ENCODE data around the gene IHH. TPM values are rescaled to one million over a fixed set of nuclear protein-coding genes. Genes with fewer than 3 reads are reported as not detected.

IHH gene
- total RNA-seq, 1 donor from 2014 or later = 10.8 TPM

- DNase-seq (ENCODE audit: extremely low spot score, unreplicated experiment) = no peak
- no peak for TF ChIP-seq CTCF (conservative IDR thresholded peaks at IDR 0.05)
- Mint-ChIP-seq H3K9me3 (no peaks in the 10 kb centered on the region), H3K27me3 (no peaks in the 10 kb centered on the region), H3K27ac (no peak overlapping the region), H3K36me3 (peaks cover 7% of the 10 kb centered on the region), H3K4me1 (ENCODE audit: unreplicated experiment) (no peaks in the 10 kb centered on the region), H3K4me3 (no peak overlapping the region)
These were observed 15.5 kb upstream of the IHH start for GRCh38 chr2:219076253-219076652.

DNA sequence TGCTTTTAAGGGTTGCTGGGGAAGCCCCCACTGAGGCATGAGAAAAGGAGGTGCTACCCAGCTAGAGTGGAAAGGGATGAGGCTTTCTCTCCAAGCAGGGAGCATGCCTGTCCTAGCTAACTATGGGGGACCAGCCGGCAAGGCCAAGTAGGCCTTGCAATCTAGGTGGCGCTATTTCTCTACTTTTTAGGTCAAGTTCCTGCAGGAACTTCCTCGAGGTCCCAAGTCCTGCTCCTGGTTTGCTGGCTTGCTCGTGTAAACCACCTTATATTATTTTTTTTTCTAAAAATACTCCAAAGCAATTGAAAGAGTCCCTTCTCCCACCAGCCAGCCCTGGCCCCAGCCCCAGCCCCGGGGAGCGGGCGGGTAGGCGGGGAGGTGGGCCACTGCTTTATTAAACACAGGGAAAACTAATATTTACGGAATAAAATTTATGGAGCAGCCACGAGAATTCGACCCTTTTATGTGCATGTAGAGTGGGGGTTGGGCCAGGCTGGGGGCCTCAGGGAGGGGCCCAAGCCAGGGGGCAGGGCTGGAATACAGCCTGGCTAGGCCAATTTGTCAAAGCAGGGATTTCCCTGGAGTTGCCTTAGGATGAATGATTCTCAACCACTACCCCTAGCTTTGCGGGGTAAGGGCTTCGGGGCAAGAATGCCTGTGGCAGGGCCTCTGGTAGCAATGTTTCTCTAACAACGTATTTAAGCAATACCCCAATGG lies 12.8 kb upstream of the IHH start:
- peak overlapping the region; percentile 36 for H3K27ac Mint-ChIP-seq
- no peak overlapping the region for H3K4me3 Mint-ChIP-seq
- no peaks in the 10 kb centered on the region for H3K27me3 Mint-ChIP-seq
- no peaks in the 10 kb centered on the region for H3K9me3 Mint-ChIP-seq
- DNase-seq (ENCODE audit: extremely low spot score, unreplicated experiment) = no peak
- H3K4me1 Mint-ChIP-seq (ENCODE audit: unreplicated experiment) = no peaks in the 10 kb centered on the region
- H3K36me3 Mint-ChIP-seq = peaks cover 7% of the 10 kb centered on the region
- peak; percentile 73 for TF ChIP-seq CTCF (conservative IDR thresholded peaks at IDR 0.05)

GRCh38 chr2:219072741-219073250 lies 12.1 kb upstream of the IHH start:
- DNase-seq (ENCODE audit: extremely low spot score, unreplicated experiment) = no peak
- peak overlapping the region; percentile 36 for H3K27ac Mint-ChIP-seq
- H3K4me1 Mint-ChIP-seq (ENCODE audit: unreplicated experiment) = no peaks in the 10 kb centered on the region
- no peaks in the 10 kb centered on the region for H3K27me3 Mint-ChIP-seq
- TF ChIP-seq CTCF (conservative IDR thresholded peaks at IDR 0.05) = no peak
- no peaks in the 10 kb centered on the region for H3K9me3 Mint-ChIP-seq
- H3K4me3 Mint-ChIP-seq = no peak overlapping the region
- peaks cover 7% of the 10 kb centered on the region for H3K36me3 Mint-ChIP-seq

DNA sequence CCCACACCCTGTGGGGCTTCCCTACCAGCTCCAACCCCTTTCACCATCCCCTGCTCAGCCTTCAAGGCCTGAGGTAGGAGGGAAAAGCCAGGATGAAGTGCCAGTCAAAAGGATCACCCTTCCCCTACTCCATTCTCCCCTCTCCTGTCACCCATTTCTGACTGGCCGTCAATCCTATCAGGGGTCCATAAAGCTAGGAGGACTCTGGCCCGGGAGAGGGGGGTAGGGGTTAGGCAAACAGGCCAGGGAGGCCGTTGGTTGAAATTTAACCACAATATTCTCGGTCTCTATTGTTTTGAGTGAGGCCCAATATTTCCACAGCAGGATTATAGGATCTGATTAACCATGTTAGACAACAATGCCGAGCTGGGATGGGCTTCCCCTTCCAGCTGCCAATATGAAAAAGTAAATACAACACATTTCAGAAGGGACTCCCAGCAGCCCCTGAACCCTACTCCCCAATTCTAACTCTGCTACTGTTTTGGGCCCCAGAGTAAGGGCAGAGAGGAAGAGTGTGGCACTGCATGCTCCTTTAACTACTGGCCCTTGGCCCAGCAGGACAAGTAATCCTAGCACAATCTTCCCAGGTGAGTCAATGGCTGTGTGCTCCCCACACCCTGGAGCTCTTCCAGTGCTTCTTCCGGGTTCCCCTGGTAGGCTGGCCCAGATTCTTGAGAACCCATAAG lies 10.6 kb upstream of the IHH start:
- no peak for TF ChIP-seq CTCF (conservative IDR thresholded peaks at IDR 0.05)
- no peak for DNase-seq (ENCODE audit: extremely low spot score, unreplicated experiment)
- no peaks in the 10 kb centered on the region for H3K9me3 Mint-ChIP-seq
- peaks cover 4% of the 10 kb centered on the region for H3K27me3 Mint-ChIP-seq
- no peak overlapping the region for H3K4me3 Mint-ChIP-seq
- H3K4me1 Mint-ChIP-seq (ENCODE audit: unreplicated experiment) = no peaks in the 10 kb centered on the region
- H3K36me3 Mint-ChIP-seq = peaks cover 3% of the 10 kb centered on the region
- H3K27ac Mint-ChIP-seq = no peak overlapping the region

- DNase-seq (ENCODE audit: extremely low spot score, unreplicated experiment) = no peak
- H3K27me3 Mint-ChIP-seq = peaks cover 53% of the 10 kb centered on the region
- H3K4me1 Mint-ChIP-seq (ENCODE audit: unreplicated experiment) = no peaks in the 10 kb centered on the region
- H3K36me3 Mint-ChIP-seq = no peaks in the 10 kb centered on the region
- no peaks in the 10 kb centered on the region for H3K9me3 Mint-ChIP-seq
- no peak overlapping the region for H3K27ac Mint-ChIP-seq
- no peak for TF ChIP-seq CTCF (conservative IDR thresholded peaks at IDR 0.05)
- no peak overlapping the region for H3K4me3 Mint-ChIP-seq
These were observed 4.8 kb upstream of the IHH start for GRCh38 chr2:219065484-219065883.
